Measurements from ENCODE around the gene CCDC148. TPM values are rescaled to one million over a fixed set of nuclear protein-coding genes. Genes with fewer than 3 reads are reported as not detected.

Gene CCDC148
- total and polyA plus RNA-seq, 10 of the 15 experiments (the other 5 are each of a cell fraction or from before 2014, with no cell fraction given): 0.07 to 0.30 (median 0.18) TPM; not detected in 7

DNA sequence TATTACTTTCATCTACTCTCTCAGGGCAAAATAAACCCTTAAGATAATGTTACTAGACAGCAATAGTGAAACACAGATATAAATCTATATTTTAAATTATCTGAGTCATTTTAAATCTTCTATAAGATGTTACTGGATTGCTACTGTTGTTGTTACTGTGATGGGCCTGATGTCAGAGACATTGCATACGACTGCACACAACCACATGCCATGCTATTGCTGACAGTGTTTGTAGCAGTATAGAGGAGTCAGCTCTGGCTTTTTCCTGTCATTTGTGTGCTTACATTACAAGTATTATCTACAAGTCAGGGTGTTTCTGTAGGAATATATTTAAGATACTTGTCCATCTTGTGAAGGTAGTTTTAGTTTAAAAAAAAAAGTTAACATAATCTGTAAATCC lies 63.9 kb downstream of the CCDC148 start:
- H3K27me3 ChIP-seq (replicated peaks in 1 of 2; ENCODE audit: control insufficient read depth in 2 of 2, insufficient read depth in 2 of 2, low read length in 1 of 2): no peaks in the 10 kb centered on the region
- no peaks in the 10 kb centered on the region for H3K9me3 ChIP-seq (replicated peaks; ENCODE audit: control insufficient read depth, insufficient read depth, low read length)
- ChIA-PET CTCF (no interaction called here), POLR2A (no interaction called here), SMC1A (ENCODE audit: uncharacterized antibody, unreplicated experiment) (no interaction called here), RAD21 (ENCODE audit: unreplicated experiment) (no interaction called here)
- H3K4me1 ChIP-seq (ENCODE audit: control insufficient read depth, insufficient read depth, low read length): no peaks in the 10 kb centered on the region
- no peak for DNase-seq (ENCODE audit: low read depth, low spot score)
- no peak overlapping the region for H3K27ac ChIP-seq (ENCODE audit: control insufficient read depth, insufficient read depth)
- H3K4me2 ChIP-seq (ENCODE audit: control insufficient read depth, insufficient read depth): no peak overlapping the region
- TF ChIP-seq TARDBP (IDR thresholded peaks at IDR 0.05; ENCODE audit: borderline replicate concordance) (no peak), NRF1 (conservative IDR thresholded peaks at IDR 0.05; ENCODE audit: low read depth, low read length) (no peak), EP300 (IDR thresholded peaks at IDR 0.05; ENCODE audit: borderline replicate concordance in 1 of 2, control insufficient read depth in 1 of 2, low read depth in 2 of 2, low read length in 2 of 2) (no peak), IRF3 (IDR thresholded peaks at IDR 0.05) (no peak), KLF5 (IDR thresholded peaks at IDR 0.05; ENCODE audit: partially characterized antibody) (no peak), STAT3 (IDR thresholded peaks at IDR 0.05; ENCODE audit: low read depth, low read length) (no peak), CBX5 (IDR thresholded peaks at IDR 0.05; ENCODE audit: low read depth) (no peak), HDAC6 (IDR thresholded peaks at IDR 0.05; ENCODE audit: unreplicated experiment) (no peak), SMC3 (IDR thresholded peaks at IDR 0.05; ENCODE audit: borderline replicate concordance, low read length) (no peak), PML (IDR thresholded peaks at IDR 0.05; ENCODE audit: low read length) (no peak), HCFC1 (IDR thresholded peaks at IDR 0.05; ENCODE audit: low read length) (no peak), MYC (IDR thresholded peaks at IDR 0.05; ENCODE audit: insufficient read depth, insufficient read length, insufficient replicate concordance, low read length, severe bottlenecking) (no peak)
- TF ChIP-seq, protein P1, sequence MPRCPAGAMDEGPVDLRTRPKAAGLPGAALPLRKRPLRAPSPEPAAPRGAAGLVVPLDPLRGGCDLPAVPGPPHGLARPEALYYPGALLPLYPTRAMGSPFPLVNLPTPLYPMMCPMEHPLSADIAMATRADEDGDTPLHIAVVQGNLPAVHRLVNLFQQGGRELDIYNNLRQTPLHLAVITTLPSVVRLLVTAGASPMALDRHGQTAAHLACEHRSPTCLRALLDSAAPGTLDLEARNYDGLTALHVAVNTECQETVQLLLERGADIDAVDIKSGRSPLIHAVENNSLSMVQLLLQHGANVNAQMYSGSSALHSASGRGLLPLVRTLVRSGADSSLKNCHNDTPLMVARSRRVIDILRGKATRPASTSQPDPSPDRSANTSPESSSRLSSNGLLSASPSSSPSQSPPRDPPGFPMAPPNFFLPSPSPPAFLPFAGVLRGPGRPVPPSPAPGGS (IDR thresholded peaks at IDR 0.05; ENCODE audit: borderline replicate concordance, insufficient read depth, low read depth, low read length, poor library complexity, severe bottlenecking): no peak
- TF ChIP-seq, protein P2, sequence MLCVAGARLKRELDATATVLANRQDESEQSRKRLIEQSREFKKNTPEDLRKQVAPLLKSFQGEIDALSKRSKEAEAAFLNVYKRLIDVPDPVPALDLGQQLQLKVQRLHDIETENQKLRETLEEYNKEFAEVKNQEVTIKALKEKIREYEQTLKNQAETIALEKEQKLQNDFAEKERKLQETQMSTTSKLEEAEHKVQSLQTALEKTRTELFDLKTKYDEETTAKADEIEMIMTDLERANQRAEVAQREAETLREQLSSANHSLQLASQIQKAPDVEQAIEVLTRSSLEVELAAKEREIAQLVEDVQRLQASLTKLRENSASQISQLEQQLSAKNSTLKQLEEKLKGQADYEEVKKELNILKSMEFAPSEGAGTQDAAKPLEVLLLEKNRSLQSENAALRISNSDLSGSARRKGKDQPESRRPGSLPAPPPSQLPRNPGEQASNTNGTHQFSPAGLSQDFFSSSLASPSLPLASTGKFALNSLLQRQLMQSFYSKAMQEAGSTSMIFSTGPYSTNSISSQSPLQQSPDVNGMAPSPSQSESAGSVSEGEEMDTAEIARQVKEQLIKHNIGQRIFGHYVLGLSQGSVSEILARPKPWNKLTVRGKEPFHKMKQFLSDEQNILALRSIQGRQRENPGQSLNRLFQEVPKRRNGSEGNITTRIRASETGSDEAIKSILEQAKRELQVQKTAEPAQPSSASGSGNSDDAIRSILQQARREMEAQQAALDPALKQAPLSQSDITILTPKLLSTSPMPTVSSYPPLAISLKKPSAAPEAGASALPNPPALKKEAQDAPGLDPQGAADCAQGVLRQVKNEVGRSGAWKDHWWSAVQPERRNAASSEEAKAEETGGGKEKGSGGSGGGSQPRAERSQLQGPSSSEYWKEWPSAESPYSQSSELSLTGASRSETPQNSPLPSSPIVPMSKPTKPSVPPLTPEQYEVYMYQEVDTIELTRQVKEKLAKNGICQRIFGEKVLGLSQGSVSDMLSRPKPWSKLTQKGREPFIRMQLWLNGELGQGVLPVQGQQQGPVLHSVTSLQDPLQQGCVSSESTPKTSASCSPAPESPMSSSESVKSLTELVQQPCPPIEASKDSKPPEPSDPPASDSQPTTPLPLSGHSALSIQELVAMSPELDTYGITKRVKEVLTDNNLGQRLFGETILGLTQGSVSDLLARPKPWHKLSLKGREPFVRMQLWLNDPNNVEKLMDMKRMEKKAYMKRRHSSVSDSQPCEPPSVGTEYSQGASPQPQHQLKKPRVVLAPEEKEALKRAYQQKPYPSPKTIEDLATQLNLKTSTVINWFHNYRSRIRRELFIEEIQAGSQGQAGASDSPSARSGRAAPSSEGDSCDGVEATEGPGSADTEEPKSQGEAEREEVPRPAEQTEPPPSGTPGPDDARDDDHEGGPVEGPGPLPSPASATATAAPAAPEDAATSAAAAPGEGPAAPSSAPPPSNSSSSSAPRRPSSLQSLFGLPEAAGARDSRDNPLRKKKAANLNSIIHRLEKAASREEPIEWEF (IDR thresholded peaks at IDR 0.05; ENCODE audit: insufficient replicate concordance, low read depth, low read length): no peak
- ATAC-seq: no peak
- no peaks in the 10 kb centered on the region for H4K20me1 ChIP-seq (ENCODE audit: control insufficient read depth, insufficient read depth)
- H3K4me3 ChIP-seq: no peak overlapping the region
- H3K79me2 ChIP-seq (ENCODE audit: control insufficient read depth, insufficient read depth, low read length): no peaks in the 10 kb centered on the region
- FAIRE-seq: no peak
- in situ Hi-C loops (cut with MboI) (no loop called here), intact Hi-C loops (cut with micrococcal nuclease; ENCODE audit: unreplicated experiment) (no loop called here)
- H3K36me3 ChIP-seq (ENCODE audit: control insufficient read depth in 2 of 2, insufficient read depth in 2 of 2, low read length in 1 of 2): no peaks in the 10 kb centered on the region
- BruUV-seq (replicated peaks): no TSS peak
- 0% methylated on average over 1 of the region's 1 CpG for WGBS (ENCODE audit: insufficient coverage, insufficient replicate concordance, low lambda C conversion rate, missing lambda C conversion rate)
- no peak overlapping the region for H3K9ac ChIP-seq (ENCODE audit: control insufficient read depth, insufficient read depth, low read length)
- no peak overlapping the region for H2AFZ ChIP-seq (ENCODE audit: control insufficient read depth, low read depth, low read length)
